ENCODE data around the gene SAE1. TPM values are rescaled to one million over a fixed set of nuclear protein-coding genes. Genes with fewer than 3 reads are reported as not detected.

SAE1 gene
- total and polyA plus RNA-seq, 2 donors from 2014 or later = 39.5 to 49.4 TPM

- H3K27me3 ChIP-seq (ENCODE audit: control insufficient read depth, insufficient read depth, low read length) = no peaks in the 10 kb centered on the region
- DNase-seq (peak in 1 of 5 donors; percentile 74), FAIRE-seq (no peak)
- TF ChIP-seq, protein P1, sequence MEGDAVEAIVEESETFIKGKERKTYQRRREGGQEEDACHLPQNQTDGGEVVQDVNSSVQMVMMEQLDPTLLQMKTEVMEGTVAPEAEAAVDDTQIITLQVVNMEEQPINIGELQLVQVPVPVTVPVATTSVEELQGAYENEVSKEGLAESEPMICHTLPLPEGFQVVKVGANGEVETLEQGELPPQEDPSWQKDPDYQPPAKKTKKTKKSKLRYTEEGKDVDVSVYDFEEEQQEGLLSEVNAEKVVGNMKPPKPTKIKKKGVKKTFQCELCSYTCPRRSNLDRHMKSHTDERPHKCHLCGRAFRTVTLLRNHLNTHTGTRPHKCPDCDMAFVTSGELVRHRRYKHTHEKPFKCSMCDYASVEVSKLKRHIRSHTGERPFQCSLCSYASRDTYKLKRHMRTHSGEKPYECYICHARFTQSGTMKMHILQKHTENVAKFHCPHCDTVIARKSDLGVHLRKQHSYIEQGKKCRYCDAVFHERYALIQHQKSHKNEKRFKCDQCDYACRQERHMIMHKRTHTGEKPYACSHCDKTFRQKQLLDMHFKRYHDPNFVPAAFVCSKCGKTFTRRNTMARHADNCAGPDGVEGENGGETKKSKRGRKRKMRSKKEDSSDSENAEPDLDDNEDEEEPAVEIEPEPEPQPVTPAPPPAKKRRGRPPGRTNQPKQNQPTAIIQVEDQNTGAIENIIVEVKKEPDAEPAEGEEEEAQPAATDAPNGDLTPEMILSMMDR (IDR thresholded peaks at IDR 0.05; ENCODE audit: borderline replicate concordance, extremely low read depth, insufficient read depth) = no peak
- peak overlapping the region in 1 of 2 donors; percentile 91 for H3K27ac ChIP-seq (ENCODE audit: low read depth in 2 of 2, low read length in 2 of 2)
- H3K4me1 ChIP-seq (ENCODE audit: control insufficient read depth in 2 of 3, insufficient read depth in 2 of 3, low read depth in 1 of 3, low read length in 3 of 3) = peaks cover 2 to 12% (median 8%) of the 10 kb centered on the region in 3 donors
- intact Hi-C loops (cut with DNase I) = no loop called here
- no peaks in the 10 kb centered on the region for H3K9me3 ChIP-seq (ENCODE audit: control insufficient read depth in 2 of 3, insufficient read depth in 1 of 3, low read length in 3 of 3)
- peak overlapping the region in 1 of 3 donors; percentile 76 for H3K4me3 ChIP-seq (ENCODE audit: low read length in 3 of 3)
- peak overlapping the region in 1 of 3 donors; percentile 90 for H3K9ac ChIP-seq (ENCODE audit: low read length in 3 of 3)
- H3K36me3 ChIP-seq (ENCODE audit: control insufficient read depth in 2 of 3, insufficient read depth in 3 of 3, low read length in 3 of 3) = peaks cover 0 to 24% (median 14%) of the 10 kb centered on the region in 3 donors
Measured at GRCh38 chr19:47258434-47258833, 127.8 kb downstream of the SAE1 start.

DNA sequence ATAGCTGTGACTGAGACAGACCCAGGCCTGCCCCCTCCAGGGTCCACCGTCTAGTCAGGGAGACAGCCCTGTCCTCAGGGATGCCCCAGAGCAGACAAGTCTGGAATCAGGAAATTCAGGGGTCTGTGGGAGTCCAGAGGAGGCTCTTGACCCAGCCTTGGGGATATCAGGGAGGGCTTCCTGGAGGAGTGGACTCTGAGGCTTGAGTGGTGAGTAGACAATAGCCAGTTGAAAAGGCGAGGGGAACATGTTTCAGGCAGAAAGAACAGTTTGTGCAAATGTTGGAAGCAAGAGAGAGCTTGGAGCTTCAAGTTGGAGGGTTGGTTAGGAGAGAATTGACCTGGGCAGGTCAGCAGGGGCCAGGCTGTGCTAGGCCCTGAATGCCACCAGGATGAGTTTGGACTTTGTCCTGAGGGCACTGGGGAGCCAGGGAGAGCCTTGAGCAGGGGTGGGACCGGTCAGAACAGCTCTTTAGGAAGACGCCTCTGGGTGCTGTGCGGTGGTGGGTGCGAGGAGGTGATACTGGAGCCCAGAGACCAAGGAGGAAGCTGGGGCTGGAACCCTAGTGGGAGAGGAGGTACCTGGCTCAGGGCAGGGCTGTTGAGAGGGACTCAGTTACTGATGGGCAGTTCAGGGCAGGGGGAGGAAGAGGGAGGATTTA, 128.4 kb downstream of the SAE1 start:
- Histone ChIP-seq H3K4me1 (ENCODE audit: control insufficient read depth in 2 of 3, insufficient read depth in 2 of 3, low read depth in 1 of 3, low read length in 3 of 3) (peaks cover 2 to 12% (median 8%) of the 10 kb centered on the region in 3 donors), H3K9me3 (ENCODE audit: control insufficient read depth in 2 of 3, insufficient read depth in 1 of 3, low read length in 3 of 3) (no peaks in the 10 kb centered on the region), H3K4me3 (ENCODE audit: low read length in 3 of 3) (no peak overlapping the region), H3K27me3 (ENCODE audit: control insufficient read depth, insufficient read depth, low read length) (no peaks in the 10 kb centered on the region), H3K27ac (ENCODE audit: low read depth in 2 of 2, low read length in 2 of 2) (no peak overlapping the region), H3K36me3 (ENCODE audit: control insufficient read depth in 2 of 3, insufficient read depth in 3 of 3, low read length in 3 of 3) (peaks cover 0 to 24% (median 14%) of the 10 kb centered on the region in 3 donors), H3K9ac (ENCODE audit: low read length in 3 of 3) (peak overlapping the region in 1 of 3 donors; percentile 90)
- DNase-seq (peak in 1 of 5 donors; percentile 75), FAIRE-seq (no peak)
- TF ChIP-seq, protein P1 (IDR thresholded peaks at IDR 0.05; ENCODE audit: borderline replicate concordance, extremely low read depth, insufficient read depth) = no peak
- intact Hi-C loops (cut with DNase I) = no loop called here

Small RNA genes within 50 kb of the gene (microRNA-seq; reads per million reads assigned to microRNA genes)
- not detected for gene MIR3190
- not detected for gene MIR3191

Other genes with a start within 250 kb of the SAE1 start
- gene NPAS1, start 111.0 kb upstream of the SAE1 start, total RNA-seq = 0.38 TPM
- 1.7 TPM for gene NPAS1, start 111.0 kb upstream of the SAE1 start, polyA plus RNA-seq (ENCODE audit: insufficient read depth, low read depth, low replicate concordance)
- 34.1 TPM for gene TMEM160, start 82.2 kb upstream of the SAE1 start, total RNA-seq
- 57.9 TPM for gene TMEM160, start 82.2 kb upstream of the SAE1 start, polyA plus RNA-seq (ENCODE audit: insufficient read depth, low read depth, low replicate concordance)
- gene ZC3H4, start 17.1 kb upstream of the SAE1 start, total RNA-seq = 55.2 TPM
- gene ZC3H4, start 17.1 kb upstream of the SAE1 start, polyA plus RNA-seq (ENCODE audit: insufficient read depth, low read depth, low replicate concordance) = 5.7 TPM
- 14.2 TPM for gene BBC3, start 100.4 kb downstream of the SAE1 start, total RNA-seq
- 3.2 TPM for gene BBC3, start 100.4 kb downstream of the SAE1 start, polyA plus RNA-seq (ENCODE audit: insufficient read depth, low read depth, low replicate concordance)
- 49.0 TPM for gene CCDC9, start 125.7 kb downstream of the SAE1 start, total RNA-seq
- 14.0 TPM for gene CCDC9, start 125.7 kb downstream of the SAE1 start, polyA plus RNA-seq (ENCODE audit: insufficient read depth, low read depth, low replicate concordance)
- gene INAFM1, start 144.1 kb downstream of the SAE1 start, total RNA-seq = 28.4 TPM
- 17.0 TPM for gene INAFM1, start 144.1 kb downstream of the SAE1 start, polyA plus RNA-seq (ENCODE audit: insufficient read depth, low read depth, low replicate concordance)
- gene C5AR1, start 179.0 kb downstream of the SAE1 start, total RNA-seq = 26.6 TPM
- 6.5 TPM for gene C5AR1, start 179.0 kb downstream of the SAE1 start, polyA plus RNA-seq (ENCODE audit: insufficient read depth, low read depth, low replicate concordance)
- 2.5 TPM for gene C5AR2, start 201.3 kb downstream of the SAE1 start, total RNA-seq
- gene C5AR2, start 201.3 kb downstream of the SAE1 start, polyA plus RNA-seq (ENCODE audit: insufficient read depth, low read depth, low replicate concordance) = 3.0 TPM
- 13.6 TPM for gene DHX34, start 218.5 kb downstream of the SAE1 start, total RNA-seq
- 7.2 TPM for gene DHX34, start 218.5 kb downstream of the SAE1 start, polyA plus RNA-seq (ENCODE audit: insufficient read depth, low read depth, low replicate concordance)

All from kidney (tissue), 14 donors.